ENCODE measurements around the gene ABCC1.
A peak's percentile ranks its signal among the peaks of the same experiment; 100 is the strongest.
"Not testable (repeated sequence)": the region's sequence is repeated elsewhere in the genome, so short reads cannot be mapped to it uniquely, and the experiment has no call there.

Gene ABCC1

GRCh38 chr16:15963307-15963910 is 14.0 kb downstream of the ABCC1 start:
- FAIRE-seq (no peak), DNase-seq (ENCODE audit: insufficient read length, low spot score) (no peak)

- no peak for FAIRE-seq
- no peak for DNase-seq (ENCODE audit: insufficient read length, low spot score)
Measured at GRCh38 chr16:15966420-15966819, 17.0 kb downstream of the ABCC1 start.

- DNase-seq (ENCODE audit: insufficient read length, low spot score) (peak; percentile 83), FAIRE-seq (no peak)
Measured at GRCh38 chr16:15966836-15967546, 17.6 kb downstream of the ABCC1 start.

- DNase-seq (ENCODE audit: insufficient read length, low spot score) (no peak), FAIRE-seq (no peak)
Measured at GRCh38 chr16:15967655-15968315, 18.4 kb downstream of the ABCC1 start.

GRCh38 chr16:15970202-15970601 is 20.8 kb downstream of the ABCC1 start:
- FAIRE-seq = no peak
- DNase-seq (ENCODE audit: insufficient read length, low spot score) = no peak

GRCh38 chr16:15970743-15971439 is 21.5 kb downstream of the ABCC1 start:
- DNase-seq (ENCODE audit: insufficient read length, low spot score) (no peak), FAIRE-seq (no peak)

GRCh38 chr16:15971440-15971815 is 22.0 kb downstream of the ABCC1 start:
- FAIRE-seq (no peak), DNase-seq (ENCODE audit: insufficient read length, low spot score) (no peak)

- DNase-seq (ENCODE audit: insufficient read length, low spot score) (no peak), FAIRE-seq (no peak)
Measured at GRCh38 chr16:15972046-15972868, 22.8 kb downstream of the ABCC1 start.

- no peak for FAIRE-seq
- DNase-seq (ENCODE audit: insufficient read length, low spot score) = no peak
Measured at GRCh38 chr16:15973421-15973820, 24.0 kb downstream of the ABCC1 start.

- DNase-seq (ENCODE audit: insufficient read length, low spot score) = no peak
- FAIRE-seq = no peak
Measured at GRCh38 chr16:15974057-15974456, 24.6 kb downstream of the ABCC1 start.

- no peak for FAIRE-seq
- DNase-seq (ENCODE audit: insufficient read length, low spot score) = no peak
Measured at GRCh38 chr16:15975172-15975571, 25.8 kb downstream of the ABCC1 start.

GRCh38 chr16:15976225-15976812 is 26.9 kb downstream of the ABCC1 start:
- no peak for DNase-seq (ENCODE audit: insufficient read length, low spot score)

GRCh38 chr16:15976929-15977637 is 27.7 kb downstream of the ABCC1 start:
- DNase-seq (ENCODE audit: insufficient read length, low spot score) = no peak
- FAIRE-seq = no peak

More at GRCh38 chr16:15976225-15976812, 26.9 kb downstream of the ABCC1 start:
- FAIRE-seq = no peak

- DNase-seq (ENCODE audit: insufficient read length, low spot score) (no peak), FAIRE-seq (no peak)
Measured at GRCh38 chr16:15979801-15980200, 30.4 kb downstream of the ABCC1 start.

- DNase-seq (ENCODE audit: insufficient read length, low spot score) = no peak
Measured at GRCh38 chr16:15980329-15980728, 30.9 kb downstream of the ABCC1 start.

GRCh38 chr16:15981382-15981781 is 32.0 kb downstream of the ABCC1 start:
- FAIRE-seq (no peak), DNase-seq (ENCODE audit: insufficient read length, low spot score) (no peak)

More at GRCh38 chr16:15980329-15980728, 30.9 kb downstream of the ABCC1 start:
- FAIRE-seq = no peak

GRCh38 chr16:15982194-15982915 is 32.9 kb downstream of the ABCC1 start:
- not testable (repeated sequence) for DNase-seq (ENCODE audit: insufficient read length, low spot score)

GRCh38 chr16:15983898-15984297 is 34.5 kb downstream of the ABCC1 start:
- FAIRE-seq = no peak
- no peak for DNase-seq (ENCODE audit: insufficient read length, low spot score)

More at GRCh38 chr16:15982194-15982915, 32.9 kb downstream of the ABCC1 start:
- not testable (repeated sequence) for FAIRE-seq

GRCh38 chr16:15985144-15985543 is 35.7 kb downstream of the ABCC1 start:
- FAIRE-seq = no peak
- DNase-seq (ENCODE audit: insufficient read length, low spot score) = no peak
